ENCODE results near the gene YDJC.

The YDJC gene

GRCh38 chr22:21579474-21579851 lies 50.4 kb downstream of the YDJC start:
- DNase-seq (ENCODE audit: low read depth) = no peak
